HCT116 (cell line): ENCODE measurements around the gene OR6K3. TPM values are rescaled to one million over a fixed set of nuclear protein-coding genes. Genes with fewer than 3 reads are reported as not detected.

Source experiments
- ATAC-seq: fragments of 200-7000 bp; cut with Tn5 transposase; 2 replicates; pipeline ENCODE4 v1.9.1; 2020; ENCODE audit warnings: mild to moderate bottlenecking, moderate library complexity
- BruUV-seq: library from RNA; stranded (reverse); fragments of 400-500 nt; replicated peaks from 2 replicates; lab custom pipeline; 2021; lab: Mats Ljungman, UMichigan
- CTCF ChIA-PET: fragments of 300-600 bp; sonication (Branson Sonifier 250); formaldehyde crosslinking; loops from one replicate; lab custom pipeline; 2021; ENCODE audit warnings: antibody characterized with exemption; lab: Charles Lee
- POLR2A ChIA-PET: fragments of 300-600, 350-600 bp; sonication (Branson Sonifier 250); formaldehyde crosslinking; loops from one replicate; lab custom pipeline; 2021; ENCODE audit warnings: antibody characterized with exemption; lab: Charles Lee
- RAD21 ChIA-PET, 2 experiments: fragments of 300-600 bp; sonication (Branson Sonifier 250); formaldehyde crosslinking; loops; one replicate each; lab custom pipeline; 2023; ENCODE audit warnings: low total read pairs in 2 of 2; ENCODE audit not compliant: uncharacterized antibody in 2 of 2, unreplicated experiment in 2 of 2, low non-redundant PET in 1 of 2; lab: Charles Lee
- DNase-seq: peaks from one replicate; pipeline ENCODE4 v3.0.0-alpha.2; 2010; ENCODE audit warnings: low read depth, low spot score
- H2AFZ ChIP-seq: fragments of 200-600 bp; shearing (Covaris generic), sonication (generic); 2 replicates; pipeline ENCODE4 v1.6.1; 2017; ENCODE audit warnings: low read depth, mixed run types, mixed read lengths, antibody characterized with exemption, low read length; ENCODE audit not compliant: poor library complexity, severe bottlenecking
- H3K27ac ChIP-seq: 2 replicates; pipeline ENCODE4 v1.5.1; 2012; ENCODE audit warnings: low read depth, low read length
- H3K27me3 ChIP-seq: fragments of 200-600 bp; sonication (generic); 2 replicates; pipeline ENCODE4 v1.6.1; 2016; ENCODE audit warnings: mixed run types, low read length, mixed read lengths; ENCODE audit not compliant: insufficient read depth
- H3K36me3 ChIP-seq, 2 experiments: fragments of 200-500 bp in 1 of 2; fragments of 200-600 bp in 1 of 2; sonication (Bioruptor generic) in 1 of 2; sonication (generic) in 1 of 2; 2 replicates each; pipeline versions ENCODE4 v1.5.1 to v1.6.1; 2014 to 2016; ENCODE audit warnings: low read length in 2 of 2, inconsistent platforms in 1 of 2, mixed read lengths in 1 of 2, mixed run types in 1 of 2; ENCODE audit not compliant: insufficient read depth in 2 of 2, control insufficient read depth in 1 of 2
- H3K4me1 ChIP-seq, 2 experiments: fragments of 200-600 bp in 1 of 2; sonication (generic) in 1 of 2; 2 replicates each; pipeline versions ENCODE4 v1.5.1 to v1.6.1; 2012 to 2017; ENCODE audit warnings: low read length in 2 of 2, inconsistent platforms in 1 of 2, mild to moderate bottlenecking in 1 of 2, mixed read lengths in 1 of 2, mixed run types in 1 of 2, moderate library complexity in 1 of 2; ENCODE audit not compliant: insufficient read depth in 2 of 2, control insufficient read depth in 1 of 2
- H3K4me2 ChIP-seq: fragments of 200-600 bp; sonication (generic); 2 replicates; pipeline ENCODE4 v1.6.1; 2017; ENCODE audit warnings: mixed run types, low read length, mixed read lengths
- H3K4me3 ChIP-seq, 2 experiments: fragments of 200-600 bp in 1 of 2; sonication (generic) in 1 of 2; replicated peaks in 1 of 2; 2 replicates each; pipeline ENCODE4 v1.5.1; 2011 to 2016; ENCODE audit warnings: low read length in 2 of 2, control low read depth in 1 of 2, low read depth in 1 of 2, mild to moderate bottlenecking in 1 of 2, mixed read lengths in 1 of 2, mixed run types in 1 of 2
- H3K79me2 ChIP-seq: fragments of 200-600 bp; sonication (generic); 2 replicates; pipeline ENCODE4 v1.6.1; 2017; ENCODE audit warnings: mild to moderate bottlenecking, mixed run types, low read length, moderate library complexity, mixed read lengths; ENCODE audit not compliant: insufficient read depth
- H3K9ac ChIP-seq: fragments of 200-600 bp; sonication (generic); 2 replicates; pipeline ENCODE4 v1.6.1; 2016; ENCODE audit warnings: low read length, mixed read lengths
- H3K9me2 ChIP-seq: fragments of 200-600 bp; sonication (generic), shearing (Covaris generic); 2 replicates; pipeline ENCODE4 v1.6.1; 2017; ENCODE audit warnings: mixed run types, mild to moderate bottlenecking, moderate library complexity; ENCODE audit not compliant: insufficient read depth
- H3K9me3 ChIP-seq, 2 experiments: fragments of 200-500 bp in 1 of 2; fragments of 200-600 bp in 1 of 2; sonication (Bioruptor generic) in 1 of 2; sonication (generic) in 1 of 2; 2 replicates each; pipeline ENCODE4 v1.6.1; 2014 to 2017; ENCODE audit warnings: low read length in 2 of 2, mixed read lengths in 2 of 2, inconsistent platforms in 1 of 2, low read depth in 1 of 2, mild to moderate bottlenecking in 1 of 2, mixed run types in 1 of 2, moderate library complexity in 1 of 2; ENCODE audit not compliant: control insufficient read depth in 1 of 2, insufficient read depth in 1 of 2
- H4K20me1 ChIP-seq: fragments of 200-600 bp; sonication (generic), shearing (Covaris generic); 2 replicates; pipeline ENCODE4 v1.6.1; 2017; ENCODE audit warnings: mixed run types, mild to moderate bottlenecking, moderate library complexity; ENCODE audit not compliant: insufficient read depth
- CBX3 ChIP-seq: IDR thresholded peaks from 2 replicates; pipeline ENCODE4 v1.6.1; 2012; ENCODE audit warnings: low read depth
- FOSL1 ChIP-seq: IDR thresholded peaks from 2 replicates; pipeline ENCODE4 v1.6.1; 2012; ENCODE audit warnings: low read depth
- JUND ChIP-seq: IDR thresholded peaks from 2 replicates; pipeline ENCODE4 v1.6.1; 2012
- TCF7L2 ChIP-seq: IDR thresholded peaks from 2 replicates; pipeline ENCODE4 v1.7.0; 2011; ENCODE audit warnings: borderline replicate concordance, inconsistent platforms; ENCODE audit not compliant: insufficient read depth, insufficient read length; ENCODE audit errors: extremely low read depth
- intact Hi-C: fragments of 100-400 bp; cut with micrococcal nuclease; formaldehyde crosslinking; loops from 2 replicates; pipeline ENCODE4 v1.10.0; 2022
- total RNA-seq: library from RNA; stranded (reverse); gene quantifications from one replicate; pipeline ENCODE4 v1.2.1, GENCODE V29; 2021; ENCODE audit not compliant: unreplicated experiment
- TF ChIP-seq, protein P1 (sequence below): IDR thresholded peaks from 2 replicates; pipeline ENCODE4 v1.6.1; 2012; ENCODE audit warnings: low read depth

OR6K3 gene
- total RNA-seq, 1 experiment from 2014 or later: not detected

GRCh38 chr1:158679289-158679688 lies 41.2 kb downstream of the OR6K3 start:
- ChIA-PET POLR2A (no interaction called here), CTCF (no interaction called here), RAD21 (no interaction called here)
- Histone ChIP-seq H3K27ac (no peak overlapping the region), H3K9ac (no peak overlapping the region), H3K4me2 (no peak overlapping the region), H3K9me2 (no peaks in the 10 kb centered on the region), H3K36me3 (no peaks in the 10 kb centered on the region), H3K4me3 (no peak overlapping the region), H3K27me3 (no peaks in the 10 kb centered on the region), H2AFZ (no peak overlapping the region), H3K4me1 (no peaks in the 10 kb centered on the region), H3K9me3 (peaks cover 0 to 6% of the 10 kb centered on the region in 2 experiments; a peak in 1 of 4 replicates), H3K79me2 (no peaks in the 10 kb centered on the region), H4K20me1 (no peaks in the 10 kb centered on the region; the same call in 1 of the 2 replicates)
- no TSS peak for BruUV-seq
- TF ChIP-seq TCF7L2: no peak
- intact Hi-C loops: no loop called here
- no peak for DNase-seq
- ATAC-seq: no peak

DNA sequence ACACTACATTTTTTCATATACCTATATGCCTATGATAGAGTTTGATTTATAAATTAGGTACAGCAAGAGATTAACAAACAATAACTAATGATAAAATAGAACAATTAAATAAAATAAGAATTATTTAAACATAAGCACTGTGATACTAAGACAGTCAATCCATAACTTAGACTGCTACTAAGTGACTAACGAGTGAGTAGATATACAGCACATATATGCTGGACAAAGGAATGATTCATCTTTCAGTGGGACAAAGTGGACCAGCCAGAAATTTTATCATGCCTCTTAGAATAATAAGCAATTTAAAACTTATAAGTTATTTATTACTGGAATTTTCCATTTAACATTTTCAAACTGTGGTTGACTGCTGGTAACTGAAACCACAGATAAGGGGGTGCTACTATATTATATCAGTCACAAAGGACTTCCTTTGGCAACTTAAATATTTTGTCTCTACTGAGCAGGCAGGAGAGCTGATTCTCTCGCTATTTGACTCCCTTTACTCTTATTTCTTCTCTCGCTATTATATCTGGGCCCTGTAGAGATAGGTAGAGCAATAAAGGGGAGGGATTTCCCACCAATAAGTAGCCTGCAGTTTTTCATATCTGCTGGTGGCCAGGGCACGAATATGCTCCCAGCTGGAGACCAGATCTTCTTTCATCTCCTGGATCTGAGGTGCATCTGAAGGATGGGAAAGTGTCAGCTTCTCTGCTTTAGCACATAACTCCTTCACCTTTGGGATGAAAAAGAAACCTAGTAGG lies 44.8 kb downstream of the OR6K3 start:
- DNase-seq (no peak), ATAC-seq (no peak)
- Histone ChIP-seq H3K4me1 (no peaks in the 10 kb centered on the region), H3K4me2 (no peak overlapping the region), H3K4me3 (no peak overlapping the region), H3K9ac (no peak overlapping the region), H2AFZ (no peak overlapping the region), H3K9me3 (peaks cover 0 to 6% of the 10 kb centered on the region in 2 experiments; a peak in 1 of 4 replicates), H3K79me2 (no peaks in the 10 kb centered on the region), H3K9me2 (no peaks in the 10 kb centered on the region), H3K27ac (no peak overlapping the region), H3K36me3 (no peaks in the 10 kb centered on the region), H4K20me1 (no peaks in the 10 kb centered on the region; the same call in 1 of the 2 replicates), H3K27me3 (no peaks in the 10 kb centered on the region)
- RAD21 ChIA-PET: no interaction called here
- no TSS peak for BruUV-seq
- POLR2A ChIA-PET: no interaction called here
- CTCF ChIA-PET: no interaction called here
- TF ChIP-seq, protein P1, sequence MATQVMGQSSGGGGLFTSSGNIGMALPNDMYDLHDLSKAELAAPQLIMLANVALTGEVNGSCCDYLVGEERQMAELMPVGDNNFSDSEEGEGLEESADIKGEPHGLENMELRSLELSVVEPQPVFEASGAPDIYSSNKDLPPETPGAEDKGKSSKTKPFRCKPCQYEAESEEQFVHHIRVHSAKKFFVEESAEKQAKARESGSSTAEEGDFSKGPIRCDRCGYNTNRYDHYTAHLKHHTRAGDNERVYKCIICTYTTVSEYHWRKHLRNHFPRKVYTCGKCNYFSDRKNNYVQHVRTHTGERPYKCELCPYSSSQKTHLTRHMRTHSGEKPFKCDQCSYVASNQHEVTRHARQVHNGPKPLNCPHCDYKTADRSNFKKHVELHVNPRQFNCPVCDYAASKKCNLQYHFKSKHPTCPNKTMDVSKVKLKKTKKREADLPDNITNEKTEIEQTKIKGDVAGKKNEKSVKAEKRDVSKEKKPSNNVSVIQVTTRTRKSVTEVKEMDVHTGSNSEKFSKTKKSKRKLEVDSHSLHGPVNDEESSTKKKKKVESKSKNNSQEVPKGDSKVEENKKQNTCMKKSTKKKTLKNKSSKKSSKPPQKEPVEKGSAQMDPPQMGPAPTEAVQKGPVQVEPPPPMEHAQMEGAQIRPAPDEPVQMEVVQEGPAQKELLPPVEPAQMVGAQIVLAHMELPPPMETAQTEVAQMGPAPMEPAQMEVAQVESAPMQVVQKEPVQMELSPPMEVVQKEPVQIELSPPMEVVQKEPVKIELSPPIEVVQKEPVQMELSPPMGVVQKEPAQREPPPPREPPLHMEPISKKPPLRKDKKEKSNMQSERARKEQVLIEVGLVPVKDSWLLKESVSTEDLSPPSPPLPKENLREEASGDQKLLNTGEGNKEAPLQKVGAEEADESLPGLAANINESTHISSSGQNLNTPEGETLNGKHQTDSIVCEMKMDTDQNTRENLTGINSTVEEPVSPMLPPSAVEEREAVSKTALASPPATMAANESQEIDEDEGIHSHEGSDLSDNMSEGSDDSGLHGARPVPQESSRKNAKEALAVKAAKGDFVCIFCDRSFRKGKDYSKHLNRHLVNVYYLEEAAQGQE: no peak
- TF ChIP-seq FOSL1 (no peak), JUND (no peak), CBX3 (no peak), TCF7L2 (no peak)
- intact Hi-C loops: no loop called here
